Astrocyte (in vitro differentiated cells and primary cell): ENCODE results near the gene TRMT11. TPM values are rescaled to one million over a fixed set of nuclear protein-coding genes. Genes with fewer than 3 reads are reported as not detected.

ENCODE experiments used
- DNase-seq: peaks from one replicate; pipeline ENCODE4 v3.0.0-alpha.2; 2010; ENCODE audit warnings: low read depth
- FAIRE-seq: peaks from 2 replicates; lab custom pipeline; 2011; peaks lifted over from hg19 to GRCh38; lab: Jason Lieb, UNC
- H2AFZ ChIP-seq: 2 replicates; pipeline ENCODE4 v1.6.0; 2012; ENCODE audit warnings: low read depth, low read length, inconsistent platforms
- H3K27ac ChIP-seq: 2 replicates; pipeline ENCODE4 v1.5.1; 2011; ENCODE audit warnings: low read depth, low read length, inconsistent platforms
- H3K27me3 ChIP-seq: 2 replicates; pipeline ENCODE4 v1.6.0; 2011; ENCODE audit warnings: low read length, inconsistent platforms; ENCODE audit not compliant: insufficient read depth
- H3K36me3 ChIP-seq: 2 replicates; pipeline ENCODE4 v1.5.1; 2011; ENCODE audit warnings: low read length, inconsistent platforms; ENCODE audit not compliant: insufficient read depth
- H3K4me1 ChIP-seq: 2 replicates; pipeline ENCODE4 v1.5.1; 2011; ENCODE audit warnings: low read length, inconsistent platforms; ENCODE audit not compliant: insufficient read depth
- H3K4me2 ChIP-seq: 2 replicates; pipeline ENCODE4 v1.6.0; 2012; ENCODE audit warnings: low read length, inconsistent platforms
- H3K4me3 ChIP-seq: 2 replicates; pipeline ENCODE4 v1.5.1; 2011; ENCODE audit warnings: low read depth, mild to moderate bottlenecking, low read length, inconsistent platforms; ENCODE audit not compliant: insufficient read depth
- H3K79me2 ChIP-seq: 2 replicates; pipeline ENCODE4 v1.6.0; 2012; ENCODE audit warnings: mild to moderate bottlenecking, low read length, inconsistent platforms; ENCODE audit not compliant: insufficient read depth
- H3K9ac ChIP-seq: 2 replicates; pipeline ENCODE4 v1.6.0; 2012; ENCODE audit warnings: mild to moderate bottlenecking, low read length, inconsistent platforms
- H3K9me3 ChIP-seq: 2 replicates; pipeline ENCODE4 v1.5.1; 2012; ENCODE audit warnings: low read depth, mild to moderate bottlenecking, low read length, inconsistent platforms; ENCODE audit not compliant: insufficient read depth
- H4K20me1 ChIP-seq: 2 replicates; pipeline ENCODE4 v1.6.0; 2012; ENCODE audit warnings: low read length, inconsistent platforms; ENCODE audit not compliant: insufficient read depth
- H3K27ac Mint-ChIP-seq: one replicate; pipeline ENCODE4 v1.8.0; 2021; ENCODE audit warnings: mild to moderate bottlenecking, mixed read lengths; ENCODE audit not compliant: unreplicated experiment
- H3K27me3 Mint-ChIP-seq: one replicate; pipeline ENCODE4 v1.8.0; 2021; ENCODE audit warnings: low read depth, mixed read lengths; ENCODE audit not compliant: unreplicated experiment
- H3K36me3 Mint-ChIP-seq: one replicate; pipeline ENCODE4 v1.8.0; 2021; ENCODE audit warnings: low read depth, mixed read lengths; ENCODE audit not compliant: unreplicated experiment
- H3K4me1 Mint-ChIP-seq: one replicate; pipeline ENCODE4 v1.8.0; 2021; ENCODE audit warnings: low read depth, mixed read lengths; ENCODE audit not compliant: unreplicated experiment
- H3K4me3 Mint-ChIP-seq: one replicate; pipeline ENCODE4 v1.8.0; 2021; ENCODE audit warnings: mild to moderate bottlenecking, moderate library complexity, mixed read lengths; ENCODE audit not compliant: unreplicated experiment
- H3K9me3 Mint-ChIP-seq: one replicate; pipeline ENCODE4 v1.8.0; 2021; ENCODE audit warnings: mild to moderate bottlenecking, mixed read lengths; ENCODE audit not compliant: unreplicated experiment
- EZH2 ChIP-seq: IDR thresholded peaks from 2 replicates; pipeline ENCODE4 v1.6.1; 2012; ENCODE audit warnings: mild to moderate bottlenecking, low read length, inconsistent platforms; ENCODE audit not compliant: insufficient read depth
- total RNA-seq: library from RNA; stranded (reverse); gene quantifications from 2 replicates; pipeline ENCODE4 v1.2.1, GENCODE V29; 2021
- TF ChIP-seq, protein P1 (sequence below): IDR thresholded peaks from 2 replicates; pipeline ENCODE4 v1.5.1; 2011; ENCODE audit warnings: low read depth, mild to moderate bottlenecking, inconsistent platforms, low read length, moderate library complexity; ENCODE audit not compliant: insufficient read depth

TRMT11 gene
- total RNA-seq, 1 donor from 2014 or later, result 18.2 TPM

- H3K27me3 Mint-ChIP-seq, result no peaks in the 10 kb centered on the region
- no peak for TF ChIP-seq EZH2
- TF ChIP-seq, protein P1, sequence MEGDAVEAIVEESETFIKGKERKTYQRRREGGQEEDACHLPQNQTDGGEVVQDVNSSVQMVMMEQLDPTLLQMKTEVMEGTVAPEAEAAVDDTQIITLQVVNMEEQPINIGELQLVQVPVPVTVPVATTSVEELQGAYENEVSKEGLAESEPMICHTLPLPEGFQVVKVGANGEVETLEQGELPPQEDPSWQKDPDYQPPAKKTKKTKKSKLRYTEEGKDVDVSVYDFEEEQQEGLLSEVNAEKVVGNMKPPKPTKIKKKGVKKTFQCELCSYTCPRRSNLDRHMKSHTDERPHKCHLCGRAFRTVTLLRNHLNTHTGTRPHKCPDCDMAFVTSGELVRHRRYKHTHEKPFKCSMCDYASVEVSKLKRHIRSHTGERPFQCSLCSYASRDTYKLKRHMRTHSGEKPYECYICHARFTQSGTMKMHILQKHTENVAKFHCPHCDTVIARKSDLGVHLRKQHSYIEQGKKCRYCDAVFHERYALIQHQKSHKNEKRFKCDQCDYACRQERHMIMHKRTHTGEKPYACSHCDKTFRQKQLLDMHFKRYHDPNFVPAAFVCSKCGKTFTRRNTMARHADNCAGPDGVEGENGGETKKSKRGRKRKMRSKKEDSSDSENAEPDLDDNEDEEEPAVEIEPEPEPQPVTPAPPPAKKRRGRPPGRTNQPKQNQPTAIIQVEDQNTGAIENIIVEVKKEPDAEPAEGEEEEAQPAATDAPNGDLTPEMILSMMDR, result no peak
These were observed 7.2 kb upstream of the TRMT11 start for GRCh38 chr6:125979101-125979500.

DNA sequence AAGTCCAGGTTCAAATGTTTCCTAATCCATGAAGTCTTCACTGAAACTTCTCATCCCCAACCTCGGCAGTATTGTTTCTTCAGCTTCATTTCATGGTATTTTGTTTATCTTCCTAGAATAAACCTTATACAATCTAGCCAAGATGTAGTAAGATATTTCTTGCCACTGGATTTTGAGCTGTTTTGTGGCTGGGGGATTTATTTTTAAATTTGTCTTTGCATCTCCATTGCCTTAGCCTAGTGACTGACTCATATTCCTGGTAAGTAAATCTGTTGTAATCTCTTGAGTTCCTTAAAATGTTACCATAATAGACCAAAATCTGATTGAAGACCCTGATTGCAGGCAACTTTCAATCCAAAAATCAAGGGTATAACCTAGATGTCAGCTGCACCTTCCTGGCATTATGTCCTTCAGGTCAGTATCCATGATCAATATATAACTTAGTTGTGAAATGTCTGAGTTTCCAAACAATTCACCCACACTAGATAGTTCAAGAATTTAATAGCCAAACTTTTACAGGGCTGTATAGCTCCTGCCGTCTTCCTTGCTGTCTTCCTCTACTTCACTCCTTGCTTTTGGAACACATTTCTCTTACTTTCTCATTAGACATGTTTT is 4.7 kb upstream of the TRMT11 start:
- TF ChIP-seq, protein P1, result no peak
- TF ChIP-seq EZH2, result no peak
- Histone ChIP-seq H3K36me3 (no peaks in the 10 kb centered on the region), H3K9ac (no peak overlapping the region), H3K27ac (no peak overlapping the region), H3K9me3 (no peaks in the 10 kb centered on the region), H3K79me2 (peaks cover 4% of the 10 kb centered on the region), H2AFZ (no peak overlapping the region), H3K4me1 (peaks cover 26% of the 10 kb centered on the region), H3K4me2 (no peak overlapping the region), H4K20me1 (no peaks in the 10 kb centered on the region), H3K4me3 (no peak overlapping the region), H3K27me3 (no peaks in the 10 kb centered on the region)
- FAIRE-seq (no peak), DNase-seq (no peak)
- Mint-ChIP-seq H3K36me3 (no peaks in the 10 kb centered on the region), H3K27ac (no peak overlapping the region), H3K4me1 (peaks cover 12% of the 10 kb centered on the region), H3K9me3 (no peaks in the 10 kb centered on the region), H3K4me3 (no peak overlapping the region), H3K27me3 (no peaks in the 10 kb centered on the region)

More at GRCh38 chr6:125979101-125979500, 7.2 kb upstream of the TRMT11 start:
- Mint-ChIP-seq H3K4me3 (no peak overlapping the region), H3K4me1 (peaks cover 2% of the 10 kb centered on the region), H3K9me3 (no peaks in the 10 kb centered on the region), H3K36me3 (no peaks in the 10 kb centered on the region), H3K27ac (no peak overlapping the region)
- H3K4me3 ChIP-seq, result no peak overlapping the region
- FAIRE-seq (no peak), DNase-seq (no peak)
- no peaks in the 10 kb centered on the region for H3K9me3 ChIP-seq
- H3K9ac ChIP-seq, result no peak overlapping the region
- peaks cover 14% of the 10 kb centered on the region for H3K4me1 ChIP-seq
- H3K27me3 ChIP-seq, result no peaks in the 10 kb centered on the region
- no peaks in the 10 kb centered on the region for H4K20me1 ChIP-seq
- H3K36me3 ChIP-seq, result no peaks in the 10 kb centered on the region
- H3K27ac ChIP-seq, result no peak overlapping the region
- H2AFZ ChIP-seq, result no peak overlapping the region
- H3K4me2 ChIP-seq, result no peak overlapping the region
- no peaks in the 10 kb centered on the region for H3K79me2 ChIP-seq

- FAIRE-seq (peak; percentile 72), DNase-seq (peak; percentile 86)
- Mint-ChIP-seq H3K36me3 (no peaks in the 10 kb centered on the region), H3K27ac (no peak overlapping the region), H3K4me1 (peaks cover 12% of the 10 kb centered on the region), H3K4me3 (no peak overlapping the region), H3K9me3 (no peaks in the 10 kb centered on the region), H3K27me3 (no peaks in the 10 kb centered on the region)
- Histone ChIP-seq H3K79me2 (peaks cover 21% of the 10 kb centered on the region), H3K27ac (peak overlapping the region; percentile 59), H3K9ac (peak overlapping the region; percentile 26), H3K27me3 (no peaks in the 10 kb centered on the region), H3K4me2 (peak overlapping the region; percentile 70), H2AFZ (no peak overlapping the region), H4K20me1 (peaks cover 3% of the 10 kb centered on the region), H3K4me1 (peaks cover 26% of the 10 kb centered on the region), H3K9me3 (no peaks in the 10 kb centered on the region), H3K36me3 (no peaks in the 10 kb centered on the region), H3K4me3 (no peak overlapping the region)
- TF ChIP-seq EZH2, result no peak
- TF ChIP-seq, protein P1, result no peak
These were observed 2.9 kb upstream of the TRMT11 start for GRCh38 chr6:125983246-125983945.
